Dedifferentiated amniotic fluid mesenchymal stem cell (primary cell): ENCODE measurements around the gene SMYD3.
"Not testable (repeated sequence)": the region's sequence is repeated elsewhere in the genome, so short reads cannot be mapped to it uniquely, and the experiment has no call there.

Experiments
- DNase-seq: peaks from one replicate; pipeline ENCODE4 v3.0.0-alpha.2; 2016; ENCODE audit errors: extremely low spot score

The SMYD3 gene

DNA sequence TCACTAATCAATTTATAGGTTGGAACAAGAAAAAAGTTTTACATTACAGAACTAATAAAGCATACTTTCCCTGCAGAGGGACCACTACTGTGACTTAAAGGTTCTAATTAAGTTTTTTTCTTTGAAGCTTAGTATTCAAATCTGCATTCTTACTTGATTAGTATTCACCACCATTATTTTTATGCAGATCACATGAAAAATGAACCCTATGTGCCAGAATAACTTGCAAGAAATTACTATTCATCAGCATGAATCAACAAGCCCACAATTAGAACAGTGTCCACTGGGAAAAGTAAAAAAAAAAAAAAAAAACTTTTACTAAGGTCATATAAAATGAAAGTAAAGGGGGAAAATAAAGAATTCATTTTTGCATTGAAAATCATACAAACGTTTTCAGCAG lies 90.8 kb downstream of the SMYD3 start:
- no peak for DNase-seq

DNA sequence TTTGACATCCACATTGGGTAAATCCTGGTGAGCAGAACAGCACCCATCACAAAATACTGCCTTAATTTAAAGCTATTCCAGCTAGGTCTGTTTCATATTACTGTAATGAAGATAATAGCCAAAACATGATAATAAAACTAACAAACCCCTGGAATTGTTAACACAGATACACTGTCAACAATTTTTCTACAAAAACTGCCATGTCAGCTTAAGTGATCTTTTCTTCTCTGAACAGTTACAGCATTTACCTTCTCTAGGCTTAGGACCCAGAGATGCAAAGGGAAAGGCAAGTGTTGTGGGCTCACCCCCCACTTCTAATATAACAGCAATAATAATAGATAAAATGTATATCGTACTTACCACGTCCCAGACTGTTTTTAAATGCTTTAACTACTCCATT lies 92.1 kb downstream of the SMYD3 start:
- DNase-seq, result no peak

DNA sequence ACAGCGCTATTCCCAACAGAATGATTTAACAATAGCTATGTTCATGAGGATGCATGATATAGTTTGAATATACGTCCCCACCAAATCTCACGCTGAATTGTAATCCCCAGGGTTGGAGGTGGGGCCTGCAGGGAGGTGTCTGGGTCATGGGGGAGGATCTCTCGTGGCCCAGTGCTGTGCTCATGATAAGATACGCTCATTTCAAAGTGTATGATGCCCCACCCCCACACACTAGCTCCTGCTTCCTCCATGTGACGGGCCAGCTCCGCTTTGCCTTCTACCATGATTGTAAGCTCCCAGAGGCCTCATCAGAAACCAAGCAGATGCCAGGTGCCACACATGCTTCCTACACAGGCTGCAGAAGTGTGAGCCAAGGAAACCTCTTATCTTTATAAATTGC lies 93.6 kb downstream of the SMYD3 start:
- DNase-seq, result no peak

DNA sequence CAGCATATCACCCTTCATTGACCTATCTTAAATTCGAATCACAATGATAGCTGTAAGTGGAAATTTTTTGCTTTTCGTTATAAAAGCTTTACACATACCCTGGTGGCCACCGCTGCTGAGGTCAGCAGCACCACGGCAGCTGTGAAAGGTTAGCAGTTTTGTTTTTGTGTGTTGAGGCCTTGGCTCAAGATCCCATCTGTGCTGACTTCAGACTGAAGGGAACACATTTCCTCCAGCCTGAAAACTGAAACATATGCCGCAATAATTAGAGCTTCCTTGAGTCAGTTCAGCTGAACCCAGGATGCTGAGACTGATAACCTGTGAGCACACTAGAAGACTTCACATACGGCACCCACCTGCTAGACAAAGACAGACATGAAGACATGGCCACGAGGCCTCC lies 103.0 kb downstream of the SMYD3 start:
- no peak for DNase-seq

DNA sequence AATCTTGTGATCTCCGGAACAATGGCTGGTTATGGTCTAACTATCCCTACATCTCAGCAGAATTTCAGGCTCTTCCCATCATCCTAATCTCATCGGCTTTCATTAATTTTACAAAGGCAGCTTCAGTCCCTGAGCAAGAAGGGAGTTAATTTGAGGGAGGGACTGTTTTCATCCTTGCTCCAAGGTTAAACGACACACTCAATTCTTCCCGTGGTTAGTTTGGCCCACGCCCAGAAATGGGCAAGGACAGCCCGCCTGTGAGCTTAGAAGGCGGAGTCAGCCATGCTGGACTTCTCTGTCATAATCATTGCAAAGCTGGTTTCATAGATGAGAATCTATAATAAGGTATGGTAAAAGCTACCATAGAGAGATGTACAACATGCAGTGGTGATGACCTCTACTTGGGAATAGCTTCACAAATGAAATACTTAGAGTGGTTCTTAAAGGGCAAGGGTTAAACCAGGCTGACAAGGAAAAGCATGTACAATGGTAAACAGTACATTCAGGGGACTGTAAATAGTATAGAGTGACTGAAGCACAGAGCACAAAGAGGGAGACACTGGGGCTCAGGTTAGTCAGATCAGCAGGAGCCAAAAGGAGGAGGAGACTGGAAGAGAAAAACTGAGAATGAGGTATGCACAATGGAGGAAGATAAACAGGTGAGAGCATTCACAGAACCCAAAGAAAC lies 108.8 kb downstream of the SMYD3 start:
- DNase-seq, result no peak

DNA sequence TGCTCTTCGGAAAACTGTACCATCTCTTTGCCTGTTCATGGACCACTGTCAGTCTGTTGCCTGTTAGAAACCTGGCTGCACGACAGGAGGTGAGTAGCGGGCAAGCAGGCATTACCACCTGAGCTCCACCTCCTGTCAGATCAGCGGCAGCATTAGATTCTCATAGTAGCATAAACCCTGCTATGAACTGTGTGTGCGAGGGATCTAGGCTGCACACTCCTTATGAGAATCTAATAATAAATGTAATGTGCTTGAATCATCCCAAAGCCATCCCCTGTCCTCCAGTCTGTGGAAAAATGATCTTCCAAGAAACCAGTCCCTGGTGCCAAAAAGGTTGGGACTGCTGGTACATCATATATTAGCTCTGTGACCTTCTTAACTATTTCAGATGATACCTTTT lies 110.0 kb downstream of the SMYD3 start:
- no peak for DNase-seq

DNA sequence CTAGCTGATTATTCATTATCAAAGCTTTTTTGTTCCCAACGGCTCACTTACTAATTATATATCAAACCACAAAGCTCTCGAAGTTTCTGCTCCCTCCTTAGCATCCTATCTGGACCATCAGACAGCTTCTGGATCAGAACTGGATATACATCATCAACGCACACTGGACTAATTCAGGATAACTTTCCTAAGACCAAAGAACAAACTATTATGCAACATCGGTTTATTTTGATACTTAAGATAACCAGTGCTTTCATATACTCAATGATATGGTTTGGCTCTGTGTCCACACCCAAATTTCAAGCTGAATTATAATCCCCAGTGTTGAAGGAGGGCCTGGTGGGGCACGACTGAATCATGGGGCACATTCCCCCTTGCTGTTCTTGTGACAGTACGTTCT lies 110.8 kb downstream of the SMYD3 start:
- no peak for DNase-seq

DNA sequence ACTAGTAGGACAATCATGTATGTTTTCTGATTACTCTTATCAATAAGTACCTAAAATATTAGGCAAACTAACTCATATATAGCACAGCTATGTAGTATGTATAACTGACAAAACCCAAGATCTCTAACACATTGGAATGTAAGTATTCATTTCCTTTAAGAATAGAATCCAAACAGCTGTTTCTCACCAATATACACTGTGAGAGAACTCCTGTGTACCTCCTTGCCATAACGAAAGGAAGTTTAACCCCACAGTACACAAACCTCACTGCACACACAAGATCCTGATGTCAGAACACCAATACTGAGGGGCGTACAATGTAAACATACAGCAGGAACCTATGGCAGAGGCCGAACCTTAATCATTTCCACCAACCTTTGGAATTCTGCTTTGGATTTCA lies 113.0 kb downstream of the SMYD3 start:
- DNase-seq, result no peak

DNA sequence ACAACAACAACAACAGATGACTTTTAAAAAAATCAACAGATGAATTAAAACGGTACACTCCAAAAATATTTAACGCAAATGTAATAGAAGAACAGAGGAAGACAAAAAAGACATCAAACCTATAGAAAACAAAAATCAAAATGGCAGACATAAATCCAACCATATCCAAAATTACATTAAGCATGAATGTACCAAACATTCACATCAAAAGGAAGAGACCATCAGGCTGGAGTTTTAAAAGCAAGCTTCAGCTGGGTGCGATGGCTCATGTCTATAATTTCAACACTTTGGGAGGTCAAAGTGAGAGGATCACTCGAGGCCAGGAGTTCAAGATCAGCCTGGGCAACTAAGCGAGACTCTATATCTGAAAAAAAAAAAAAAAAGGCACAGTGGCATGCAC lies 116.2 kb downstream of the SMYD3 start:
- no peak for DNase-seq

DNA sequence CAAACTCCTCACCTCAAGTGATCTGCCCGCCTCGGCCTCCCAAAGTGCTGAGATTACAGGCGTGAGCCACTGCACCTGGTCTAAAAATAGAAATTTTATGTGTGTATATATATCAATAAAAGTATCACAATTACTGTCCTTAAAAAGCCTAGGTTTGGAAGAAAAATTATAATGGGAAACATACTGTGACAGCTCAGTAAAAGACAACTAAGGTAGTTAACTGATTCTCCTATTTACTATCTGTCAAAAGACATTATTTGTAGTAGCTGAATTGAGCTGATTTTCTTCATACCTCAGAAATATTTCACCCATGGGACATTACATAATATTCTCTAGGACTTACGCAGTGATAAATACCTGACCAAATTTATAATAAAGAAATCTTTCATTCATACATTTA lies 122.5 kb downstream of the SMYD3 start:
- DNase-seq, result no peak

DNA sequence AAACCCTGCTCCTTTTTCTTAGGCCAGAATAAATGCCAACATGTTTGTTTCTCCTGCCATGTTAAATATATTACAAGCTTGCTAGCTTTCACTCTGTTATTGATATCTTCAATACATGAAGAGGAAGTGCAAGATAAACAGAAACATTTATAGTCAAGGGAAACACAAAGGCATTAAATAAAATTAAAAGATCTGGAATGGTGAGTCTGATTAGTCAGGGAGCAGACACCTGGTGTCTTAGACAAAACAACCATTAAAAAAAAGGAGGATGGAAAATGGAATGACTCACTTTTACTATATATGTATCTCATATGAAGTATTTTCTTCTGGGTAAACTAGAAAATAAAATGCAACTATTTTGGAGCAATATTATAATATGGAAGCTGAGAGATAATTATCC lies 123.3 kb downstream of the SMYD3 start:
- no peak for DNase-seq

DNA sequence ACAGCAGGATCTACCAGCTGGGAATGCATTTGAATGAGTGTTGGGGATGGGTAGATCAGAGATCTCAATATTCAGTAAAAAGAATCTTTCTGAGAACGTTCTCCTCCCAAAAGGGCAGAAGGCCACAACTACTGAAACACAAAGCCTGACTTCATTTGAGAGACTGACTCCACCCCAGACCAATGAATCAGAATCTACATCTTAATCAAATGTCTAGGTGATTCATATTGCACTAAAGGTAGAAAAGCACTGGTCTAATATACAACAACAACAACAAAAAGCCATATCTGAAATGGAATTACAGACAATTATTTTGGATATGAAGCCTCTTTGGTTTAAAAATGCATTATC lies 123.9 kb downstream of the SMYD3 start:
- DNase-seq, result no peak

DNA sequence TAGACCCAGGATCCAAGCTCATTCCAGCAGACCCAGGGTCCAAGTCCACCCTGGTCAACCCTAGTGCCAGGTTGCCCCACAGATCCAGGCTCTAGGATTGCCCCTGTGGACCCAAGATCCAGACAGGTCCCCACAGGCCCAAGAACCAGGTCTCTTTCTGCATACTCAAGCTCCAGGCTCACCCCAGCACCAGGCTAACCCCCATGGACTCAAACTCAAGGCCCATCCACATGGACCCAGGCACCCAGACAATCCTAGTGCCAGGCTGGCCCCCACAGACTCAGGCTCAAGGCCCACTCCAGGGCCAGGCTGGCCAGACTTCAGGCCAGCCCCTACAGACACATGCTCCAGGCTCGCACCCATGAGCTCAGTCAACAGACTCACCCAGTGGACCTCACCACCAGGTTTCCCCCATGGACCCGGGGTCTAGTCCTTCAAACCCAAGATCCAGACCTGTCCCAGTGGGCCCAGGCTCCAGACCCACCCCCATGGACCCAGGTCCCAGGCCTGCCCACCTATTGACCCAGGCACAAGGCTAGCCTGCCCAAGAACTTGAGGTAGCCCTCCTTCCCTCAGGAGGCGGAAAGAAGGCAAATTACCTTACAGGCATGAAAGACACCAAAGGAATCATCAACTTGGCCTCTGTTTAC lies 124.4 kb downstream of the SMYD3 start:
- no peak for DNase-seq

DNA sequence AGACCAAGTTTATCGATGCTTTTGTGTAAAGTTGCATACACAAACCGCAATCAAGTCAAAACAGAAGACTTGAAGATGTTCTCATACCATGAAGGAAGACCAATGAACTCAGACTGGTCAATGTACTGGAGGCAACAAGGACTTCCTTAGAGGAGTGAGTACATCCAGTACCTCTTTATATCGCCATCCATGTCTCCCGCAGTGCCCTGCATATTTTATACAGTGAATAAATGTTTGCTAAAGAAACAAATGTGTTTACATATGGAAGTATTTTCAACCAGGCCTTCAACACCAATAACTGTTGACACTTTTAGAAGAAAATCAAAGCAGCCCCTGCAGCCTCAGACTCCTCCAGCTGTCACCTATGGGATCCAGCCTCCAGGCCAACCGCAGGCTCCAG lies 125.6 kb downstream of the SMYD3 start:
- no peak for DNase-seq

DNA sequence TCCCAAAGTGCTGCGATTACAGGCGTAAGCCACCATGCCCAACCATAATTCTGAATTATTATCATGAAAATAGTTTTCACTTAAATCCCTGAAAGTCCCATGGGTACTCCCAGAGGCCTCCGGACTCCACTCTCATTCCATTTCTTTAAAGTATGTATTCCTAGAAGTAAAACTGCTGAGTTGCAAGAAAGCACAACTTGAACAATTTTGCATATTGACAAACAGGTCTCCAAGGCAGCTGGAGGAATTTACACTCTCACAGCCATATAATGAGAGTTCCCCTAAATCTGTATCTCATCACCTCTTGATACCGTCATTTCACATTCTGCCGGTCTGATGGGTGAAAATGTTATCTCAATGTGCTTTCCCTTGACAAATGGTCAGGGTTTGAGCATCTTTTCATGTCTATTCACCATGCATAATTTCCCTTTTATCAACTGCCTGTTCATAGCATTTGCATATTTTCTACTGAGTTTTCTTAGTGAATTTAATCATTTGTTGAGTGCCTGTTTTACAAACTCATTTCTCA lies 129.4 kb downstream of the SMYD3 start:
- no peak for DNase-seq

DNA sequence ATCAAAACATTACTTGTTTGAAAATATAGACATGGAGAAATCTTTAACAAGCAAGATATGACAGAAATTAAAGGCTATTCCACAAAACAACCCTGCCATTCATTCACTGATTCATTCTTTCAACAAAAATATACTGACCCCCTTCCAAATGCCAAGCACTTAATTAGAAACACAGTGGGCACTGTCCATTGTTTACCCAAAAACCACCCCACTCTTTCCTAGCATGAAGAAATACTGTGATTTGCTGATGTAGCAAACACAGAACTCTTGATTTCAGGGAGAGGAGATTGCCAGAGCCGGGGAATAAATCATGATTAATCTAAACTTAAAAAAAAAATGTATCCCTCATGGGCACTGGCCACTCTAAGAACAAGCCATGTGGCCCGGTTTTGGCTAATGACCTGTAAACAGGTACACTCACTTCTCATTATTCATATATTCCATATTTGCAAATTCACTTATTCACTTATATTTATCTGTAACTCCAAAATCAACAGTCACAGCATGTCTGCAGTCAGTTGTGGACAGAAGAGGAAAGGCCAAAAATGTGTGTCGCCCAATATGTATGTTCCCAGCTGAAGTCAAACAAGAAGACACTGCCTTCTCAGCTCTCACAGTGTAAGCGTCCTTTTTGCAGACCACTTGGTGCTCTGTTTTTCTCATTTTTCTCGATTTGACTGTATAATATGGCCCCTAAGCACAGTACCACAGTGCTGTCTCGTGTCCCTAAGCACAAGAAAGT lies 133.1 kb downstream of the SMYD3 start:
- DNase-seq, result no peak

DNA sequence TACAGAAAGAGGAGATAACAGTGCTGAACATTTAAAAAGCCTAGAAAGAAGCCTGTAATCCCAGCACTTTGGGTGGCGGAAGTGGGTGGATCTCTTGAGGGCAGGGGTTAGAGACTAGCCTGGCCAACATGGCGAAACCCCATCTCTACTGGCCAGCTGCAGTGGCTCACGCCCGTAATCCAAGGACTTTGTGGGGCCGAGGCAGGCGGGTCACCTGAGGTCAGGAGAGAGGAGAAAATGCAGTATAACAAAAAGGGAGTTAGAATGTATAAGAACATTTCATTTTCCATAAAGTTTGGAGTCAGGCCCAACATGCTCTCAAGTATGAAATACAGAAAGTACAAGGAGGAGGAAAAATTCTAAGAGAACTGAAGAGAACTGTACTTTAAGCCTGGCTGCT lies 134.5 kb downstream of the SMYD3 start:
- no peak for DNase-seq

DNA sequence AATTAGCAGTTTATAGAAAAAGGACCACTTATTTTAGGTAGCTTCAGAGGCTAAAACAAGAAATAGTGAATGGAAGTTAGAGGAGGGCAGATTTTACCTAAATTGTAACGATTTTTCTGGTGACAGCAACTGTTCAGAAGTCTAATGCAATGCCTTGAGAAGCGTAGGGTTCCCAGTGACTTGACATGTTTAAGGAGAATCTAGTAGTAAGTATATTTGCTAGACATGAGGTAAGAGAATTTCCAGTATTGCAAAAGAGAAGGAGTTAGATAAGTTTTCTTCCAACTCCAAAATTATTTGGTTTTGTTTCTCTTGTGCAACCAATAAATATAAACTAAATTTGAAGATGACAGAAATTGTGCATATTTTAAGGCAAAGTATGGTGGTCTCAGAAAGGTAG lies 140.0 kb downstream of the SMYD3 start:
- no peak for DNase-seq

DNA sequence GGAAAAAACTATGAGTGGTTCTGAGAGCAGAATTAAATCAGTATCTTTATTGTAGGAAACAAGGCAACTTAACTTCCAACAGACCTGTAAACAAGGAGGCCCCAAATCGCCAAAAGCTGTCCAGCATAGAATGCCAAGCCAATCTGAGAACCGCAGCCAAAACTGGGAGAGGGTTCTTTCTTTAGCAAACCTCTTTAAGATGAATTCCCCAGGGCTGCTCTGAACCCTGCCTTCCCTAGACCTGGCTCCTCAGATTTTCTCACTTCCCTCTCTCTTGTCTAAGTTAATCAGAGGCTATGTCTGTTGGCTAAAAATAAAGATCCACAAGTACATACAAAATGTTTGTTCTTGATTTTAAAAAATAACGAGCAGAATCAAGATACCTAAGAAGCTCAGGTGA lies 141.4 kb downstream of the SMYD3 start:
- DNase-seq, result no peak

DNA sequence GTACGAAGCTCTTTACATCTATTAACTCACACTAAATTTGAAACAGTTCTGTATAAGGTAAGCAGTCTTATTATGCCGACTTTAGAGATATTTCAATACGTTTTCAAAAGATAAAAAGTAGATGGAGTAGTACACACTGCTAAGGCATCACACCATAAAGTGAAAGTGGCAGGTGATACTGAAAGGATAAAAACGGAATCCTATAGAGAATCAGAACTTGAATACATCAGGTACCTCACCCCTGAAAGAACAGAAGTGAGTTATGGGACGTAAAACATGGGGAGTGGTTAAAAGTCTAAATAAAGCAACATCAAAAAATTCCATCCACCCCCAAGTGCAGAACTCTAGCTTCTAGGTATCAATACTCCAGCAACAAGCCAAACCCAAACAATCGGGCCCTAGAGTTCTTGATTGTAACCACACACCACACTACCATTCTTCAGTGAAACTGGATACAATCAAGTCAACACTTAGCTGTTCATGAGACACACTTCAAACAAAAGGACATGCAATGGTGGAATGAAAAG lies 142.6 kb downstream of the SMYD3 start:
- DNase-seq, result no peak

DNA sequence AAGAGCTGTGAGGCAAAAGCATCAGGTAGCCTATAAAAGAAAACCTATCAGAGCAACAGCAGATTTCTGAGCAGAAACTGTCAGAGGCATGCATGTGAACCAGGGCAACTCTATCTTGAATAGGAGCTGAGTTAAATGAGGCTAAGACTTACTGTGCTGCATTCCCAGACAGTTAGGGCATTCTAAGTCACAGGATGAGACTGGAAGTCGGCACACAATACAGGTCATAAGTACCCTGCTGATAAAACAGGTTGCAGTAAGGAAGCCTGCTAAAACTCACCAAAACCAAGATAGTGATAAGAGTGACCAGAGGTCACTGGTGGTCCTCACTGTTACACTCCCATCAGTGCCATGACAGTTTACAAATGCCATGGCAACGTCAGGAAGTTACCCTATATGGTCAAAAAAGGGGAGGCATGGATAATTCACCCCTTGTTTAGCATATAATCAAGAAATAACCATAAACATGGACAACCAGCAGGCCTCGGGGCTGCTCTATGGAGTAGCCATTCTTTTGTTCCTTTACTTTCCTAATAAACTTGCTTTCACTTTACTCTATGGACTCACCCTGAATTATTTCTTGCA lies 150.0 kb downstream of the SMYD3 start:
- not testable (repeated sequence) for DNase-seq

DNA sequence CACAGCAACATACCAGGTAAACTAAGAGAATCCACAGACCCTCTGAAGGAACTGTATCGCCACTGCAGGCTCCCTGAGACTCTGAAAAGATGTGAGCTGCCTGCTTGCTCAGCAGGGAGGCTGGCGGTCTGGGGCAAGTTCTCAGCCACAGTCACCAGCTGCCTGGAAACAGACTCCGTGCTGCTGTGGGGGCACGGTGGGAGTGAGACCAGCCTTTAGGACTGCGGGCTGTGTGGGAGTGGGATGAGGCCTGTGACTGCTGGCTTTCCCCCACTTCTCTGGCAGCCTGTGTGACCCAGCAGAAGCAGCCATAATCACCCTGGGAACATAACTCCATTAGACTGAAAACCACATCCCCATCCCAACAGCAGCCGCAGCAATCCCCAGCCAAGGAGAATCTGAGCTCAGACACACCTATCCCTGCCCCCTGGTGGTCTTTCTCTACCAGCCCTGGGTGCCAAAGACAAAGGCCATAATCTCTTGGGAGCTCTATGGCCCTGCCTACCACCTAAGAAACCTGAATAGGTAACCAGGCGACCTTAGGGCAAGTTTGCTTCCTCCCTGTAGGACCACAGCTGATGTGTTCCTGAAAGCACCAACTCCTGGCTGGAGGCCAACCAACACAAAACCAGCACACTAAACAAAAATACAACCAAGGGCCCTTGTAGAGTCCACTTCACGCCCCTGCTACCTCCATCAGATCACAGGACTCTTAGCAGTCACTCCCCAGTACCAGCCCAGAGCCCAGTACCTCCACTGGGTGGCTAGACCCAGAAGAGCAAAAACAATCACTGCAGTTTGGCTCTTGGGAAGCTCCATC lies 151.5 kb downstream of the SMYD3 start:
- DNase-seq, result no peak
